B cell (primary cell): ENCODE data around the gene DNASE1.

Experiments used
- EZH2 ChIP-seq: IDR thresholded peaks from 2 replicates; pipeline ENCODE4 v1.6.1; 2012; ENCODE audit warnings: borderline replicate concordance, low read depth, mild to moderate bottlenecking, moderate library complexity, low read length; ENCODE audit not compliant: insufficient read depth, poor library complexity, severe bottlenecking
- TF ChIP-seq, protein P1 (sequence below): fragments of 200-600 bp; IDR thresholded peaks from one replicate; pipeline ENCODE4 v1.8.0; 2022; ENCODE audit warnings: antibody characterized with exemption, mild to moderate bottlenecking

DNA sequence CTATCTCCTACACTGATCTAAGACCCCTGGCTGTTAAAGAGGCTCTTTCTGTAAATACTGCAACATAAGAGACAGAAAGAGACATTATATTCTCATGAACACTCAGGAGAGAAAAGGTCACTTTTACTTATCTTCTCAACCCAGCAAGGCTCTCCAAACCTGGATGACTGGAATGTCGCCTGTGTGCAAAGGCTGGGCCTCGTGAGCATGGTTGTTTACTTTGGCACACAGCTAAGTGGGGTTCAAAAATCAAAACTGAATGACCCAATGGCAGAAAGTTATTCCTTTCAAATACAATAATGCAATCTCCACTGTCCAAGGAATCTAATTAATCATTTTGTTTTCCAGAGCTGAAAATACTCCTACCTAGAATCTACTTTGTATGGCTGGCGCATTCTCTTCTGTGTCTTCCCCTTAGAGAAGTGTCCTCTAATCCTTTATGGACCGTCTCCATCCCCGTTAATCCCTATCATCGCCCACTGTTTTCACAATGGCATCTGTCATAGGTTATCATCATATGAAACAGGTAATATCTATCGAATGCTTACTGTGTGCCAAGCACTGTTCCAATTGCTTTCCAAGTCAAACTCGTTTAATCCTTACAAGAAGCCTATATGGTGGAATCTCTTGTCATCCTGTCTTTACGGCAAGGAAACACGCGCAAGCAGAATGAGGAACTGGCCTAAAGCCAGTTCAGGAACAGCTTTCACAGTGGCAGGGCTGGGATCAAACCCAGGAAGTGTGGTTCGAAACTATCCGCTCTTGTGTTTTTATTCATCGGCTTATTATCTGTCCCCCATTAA lies 44.4 kb upstream of the DNASE1 start:
- TF ChIP-seq, protein P1, sequence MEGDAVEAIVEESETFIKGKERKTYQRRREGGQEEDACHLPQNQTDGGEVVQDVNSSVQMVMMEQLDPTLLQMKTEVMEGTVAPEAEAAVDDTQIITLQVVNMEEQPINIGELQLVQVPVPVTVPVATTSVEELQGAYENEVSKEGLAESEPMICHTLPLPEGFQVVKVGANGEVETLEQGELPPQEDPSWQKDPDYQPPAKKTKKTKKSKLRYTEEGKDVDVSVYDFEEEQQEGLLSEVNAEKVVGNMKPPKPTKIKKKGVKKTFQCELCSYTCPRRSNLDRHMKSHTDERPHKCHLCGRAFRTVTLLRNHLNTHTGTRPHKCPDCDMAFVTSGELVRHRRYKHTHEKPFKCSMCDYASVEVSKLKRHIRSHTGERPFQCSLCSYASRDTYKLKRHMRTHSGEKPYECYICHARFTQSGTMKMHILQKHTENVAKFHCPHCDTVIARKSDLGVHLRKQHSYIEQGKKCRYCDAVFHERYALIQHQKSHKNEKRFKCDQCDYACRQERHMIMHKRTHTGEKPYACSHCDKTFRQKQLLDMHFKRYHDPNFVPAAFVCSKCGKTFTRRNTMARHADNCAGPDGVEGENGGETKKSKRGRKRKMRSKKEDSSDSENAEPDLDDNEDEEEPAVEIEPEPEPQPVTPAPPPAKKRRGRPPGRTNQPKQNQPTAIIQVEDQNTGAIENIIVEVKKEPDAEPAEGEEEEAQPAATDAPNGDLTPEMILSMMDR, result no peak
- TF ChIP-seq EZH2, result no peak
